DOHH2 (cell line): ENCODE data around the gene ACTG1.

Experiments used
- H3F3A ChIP-seq: fragments of 200-600 bp; sonication (generic), shearing (Covaris generic); 2 replicates; pipeline ENCODE4 v1.6.0; 2016; ENCODE audit warnings: antibody characterized with exemption, mild to moderate bottlenecking; ENCODE audit not compliant: control insufficient read depth, insufficient read depth
- H3K27ac ChIP-seq: fragments of 200-600 bp; sonication (generic); 2 replicates; pipeline ENCODE4 v1.5.1; 2014; ENCODE audit warnings: low read depth, mild to moderate bottlenecking, low read length, moderate library complexity
- H3K27me3 ChIP-seq: fragments of 200-600 bp; sonication (generic); 2 replicates; pipeline ENCODE4 v1.6.1; 2014; ENCODE audit warnings: mild to moderate bottlenecking, low read length, mixed read lengths; ENCODE audit not compliant: control insufficient read depth
- H3K36me3 ChIP-seq: fragments of 200-600 bp; sonication (generic); 2 replicates; pipeline ENCODE4 v1.6.1; 2014; ENCODE audit warnings: mild to moderate bottlenecking, low read length, moderate library complexity, mixed read lengths; ENCODE audit not compliant: control insufficient read depth
- H3K4me1 ChIP-seq: fragments of 200-600 bp; sonication (generic); 2 replicates; pipeline ENCODE4 v1.6.1; 2014; ENCODE audit warnings: mild to moderate bottlenecking, low read length, mixed read lengths; ENCODE audit not compliant: control insufficient read depth
- H3K4me2 ChIP-seq: fragments of 200-600 bp; sonication (generic); 2 replicates; pipeline ENCODE4 v1.6.0; 2014; ENCODE audit warnings: mild to moderate bottlenecking, low read length, moderate library complexity
- H3K4me3 ChIP-seq: fragments of 200-600 bp; sonication (generic); 2 replicates; pipeline ENCODE4 v1.5.1; 2014; ENCODE audit warnings: mild to moderate bottlenecking, low read length, mixed read lengths
- H3K79me2 ChIP-seq: fragments of 200-600 bp; sonication (generic); 2 replicates; pipeline ENCODE4 v1.6.1; 2014; ENCODE audit warnings: mild to moderate bottlenecking, low read length, mixed read lengths; ENCODE audit not compliant: control insufficient read depth
- H3K9me2 ChIP-seq: fragments of 200-600 bp; sonication (generic); replicated peaks from 2 replicates; pipeline ENCODE4 v1.6.1; 2014; ENCODE audit warnings: mild to moderate bottlenecking, low read length, mixed read lengths; ENCODE audit not compliant: control insufficient read depth
- H3K9me3 ChIP-seq: fragments of 200-600 bp; sonication (generic); 2 replicates; pipeline ENCODE4 v1.6.1; 2014; ENCODE audit warnings: antibody characterized with exemption, low read length, mixed read lengths; ENCODE audit not compliant: control insufficient read depth, insufficient read depth
- H4K20me1 ChIP-seq: fragments of 200-600 bp; sonication (generic); 2 replicates; pipeline ENCODE4 v1.6.0; 2014; ENCODE audit warnings: low read depth, mild to moderate bottlenecking, antibody characterized with exemption, low read length, moderate library complexity; ENCODE audit not compliant: control insufficient read depth, insufficient read depth
- CTCF ChIP-seq: fragments of 200-600 bp; sonication (generic); IDR thresholded peaks from one replicate; pipeline ENCODE4 v1.5.1; 2014; ENCODE audit warnings: antibody characterized with exemption, mild to moderate bottlenecking, low read depth, low read length; ENCODE audit not compliant: poor library complexity, severe bottlenecking
- EZH2phosphoT487 ChIP-seq: fragments of 200-600 bp; sonication (generic); IDR thresholded peaks from 2 replicates; pipeline ENCODE4 v1.6.1; 2017; ENCODE audit warnings: borderline replicate concordance, mild to moderate bottlenecking, antibody characterized with exemption, low read length, moderate library complexity, mixed read lengths

Gene ACTG1

GRCh38 chr17:81511804-81512561 lies 616 bp downstream of the ACTG1 start:
- H3K9me2 ChIP-seq = no peaks in the 10 kb centered on the region
- no peaks in the 10 kb centered on the region for H3K9me3 ChIP-seq
- H3K4me2 ChIP-seq = peak overlapping the region; percentile 91
- peaks cover 60% of the 10 kb centered on the region for H3K79me2 ChIP-seq
- peaks cover 79% of the 10 kb centered on the region for H3F3A ChIP-seq
- no peak for TF ChIP-seq CTCF
- no peak for TF ChIP-seq EZH2phosphoT487
- H3K27me3 ChIP-seq = no peaks in the 10 kb centered on the region
- H3K4me1 ChIP-seq = peaks cover 56% of the 10 kb centered on the region
- H4K20me1 ChIP-seq = peaks cover 31% of the 10 kb centered on the region
- H3K4me3 ChIP-seq = peak overlapping the region; percentile 93
- peaks cover 52% of the 10 kb centered on the region for H3K36me3 ChIP-seq
- peak overlapping the region; percentile 85 for H3K27ac ChIP-seq

GRCh38 chr17:81511554-81511803 lies 1.1 kb downstream of the ACTG1 start:
- Histone ChIP-seq H3K9me2 (no peaks in the 10 kb centered on the region), H3F3A (peaks cover 75% of the 10 kb centered on the region), H3K79me2 (peaks cover 55% of the 10 kb centered on the region), H3K36me3 (peaks cover 48% of the 10 kb centered on the region), H3K27ac (peak overlapping the region; percentile 85), H4K20me1 (peaks cover 31% of the 10 kb centered on the region), H3K4me3 (peak overlapping the region; percentile 93), H3K4me1 (peaks cover 50% of the 10 kb centered on the region), H3K4me2 (peak overlapping the region; percentile 91), H3K9me3 (no peaks in the 10 kb centered on the region), H3K27me3 (no peaks in the 10 kb centered on the region)
- TF ChIP-seq EZH2phosphoT487 (no peak), CTCF (no peak)

DNA sequence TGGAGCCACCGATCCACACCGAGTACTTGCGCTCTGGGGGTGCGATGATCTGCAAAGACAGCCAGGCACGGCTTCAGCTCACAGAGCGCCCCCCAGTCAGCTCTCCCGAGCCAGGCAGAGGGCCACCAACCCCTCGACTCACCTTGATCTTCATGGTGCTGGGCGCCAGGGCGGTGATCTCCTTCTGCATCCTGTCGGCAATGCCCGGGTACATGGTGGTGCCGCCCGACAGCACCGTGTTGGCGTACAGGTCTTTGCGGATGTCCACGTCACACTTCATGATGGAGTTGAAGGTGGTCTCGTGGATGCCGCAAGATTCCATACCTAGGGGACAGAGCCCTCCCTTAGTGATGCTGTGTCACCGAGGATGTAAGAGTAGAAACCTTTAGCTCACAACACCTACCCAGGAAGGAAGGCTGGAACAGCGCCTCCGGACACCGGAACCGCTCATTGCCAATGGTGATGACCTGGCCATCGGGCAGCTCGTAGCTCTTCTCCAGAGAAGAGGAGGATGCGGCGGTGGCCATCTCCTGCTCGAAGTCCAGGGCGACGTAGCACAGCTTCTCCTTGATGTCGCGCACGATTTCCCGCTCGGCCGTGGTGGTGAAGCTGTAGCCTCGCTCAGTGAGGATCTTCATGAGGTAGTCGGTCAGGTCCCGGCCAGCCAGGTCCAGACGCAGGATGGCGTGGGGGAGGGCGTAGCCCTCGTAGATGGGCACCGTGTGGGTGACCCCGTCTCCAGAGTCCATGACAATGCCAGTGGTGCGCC lies 1.6 kb downstream of the ACTG1 start:
- no peaks in the 10 kb centered on the region for H3K9me3 ChIP-seq
- H3K79me2 ChIP-seq = peaks cover 50% of the 10 kb centered on the region
- H3K4me3 ChIP-seq = peak overlapping the region; percentile 93
- H3K4me2 ChIP-seq = peak overlapping the region; percentile 91
- H4K20me1 ChIP-seq = peaks cover 31% of the 10 kb centered on the region
- no peaks in the 10 kb centered on the region for H3K9me2 ChIP-seq
- H3K27ac ChIP-seq = peak overlapping the region; percentile 85
- peaks cover 45% of the 10 kb centered on the region for H3K4me1 ChIP-seq
- TF ChIP-seq EZH2phosphoT487 = no peak
- TF ChIP-seq CTCF = peak; percentile 12
- no peaks in the 10 kb centered on the region for H3K27me3 ChIP-seq
- H3F3A ChIP-seq = peaks cover 72% of the 10 kb centered on the region
- peaks cover 47% of the 10 kb centered on the region for H3K36me3 ChIP-seq
